Gastrocnemius medialis (tissue), 4 donors: ENCODE measurements around the gene VEGFC. TPM values are rescaled to one million over a fixed set of nuclear protein-coding genes. Genes with fewer than 3 reads are reported as not detected.

Experiments used
- ATAC-seq, 2 donors: fragments of 150-250 bp; one replicate each; pipeline ENCODE4 v1.9.1; 2016
- DNase-seq, 2 donors: peaks; one replicate each; pipeline ENCODE4 v3.0.0-alpha.2; 2019
- H3K27ac ChIP-seq, 4 donors: fragments of 200-600 bp; sonication (generic); 1 replicate in 1 of 4; 2 replicates in 3 of 4; pipeline ENCODE4 v1.5.1; 2016 to 2018; ENCODE audit warnings: mild to moderate bottlenecking in 2 of 4, moderate library complexity in 1 of 4
- H3K27me3 ChIP-seq, 3 donors: fragments of 200-600 bp; sonication (generic) in 2 of 3; 1 replicate in 1 of 3; 2 replicates in 2 of 3; pipeline versions ENCODE4 v1.5.1 to v1.6.0; 2016 to 2019; ENCODE audit warnings: mild to moderate bottlenecking in 1 of 3, moderate library complexity in 1 of 3
- H3K36me3 ChIP-seq, 2 donors: fragments of 200-600 bp; sonication (generic) in 1 of 2; one replicate each; pipeline ENCODE4 v1.5.1; 2017 to 2018
- H3K4me1 ChIP-seq, 2 donors: fragments of 200-600 bp; sonication (generic) in 1 of 2; one replicate each; pipeline ENCODE4 v1.5.1; 2016 to 2017; ENCODE audit warnings: mild to moderate bottlenecking in 2 of 2
- H3K4me3 ChIP-seq, 4 donors: fragments of 200-600 bp; sonication (generic) in 3 of 4; 1 replicate in 1 of 4; 2 replicates in 3 of 4; pipeline ENCODE4 v1.5.1; 2016 to 2019; ENCODE audit warnings: mild to moderate bottlenecking in 2 of 4
- H3K9me3 ChIP-seq, 3 donors: fragments of 200-600 bp; sonication (generic) in 2 of 3; 1 replicate in 1 of 3; 2 replicates in 2 of 3; pipeline ENCODE4 v1.5.1; 2016 to 2019
- CTCF ChIP-seq, 5 experiments: fragments of 450-650 bp in 3 of 5; fragments of 200-600 bp in 2 of 5; sonication (generic) in 2 of 5; IDR thresholded peaks in 4 of 5; conservative IDR thresholded peaks in 1 of 5; 1 replicate in 4 of 5; 2 replicates in 1 of 5; pipeline ENCODE4 v1.5.1; 2016 to 2019; ENCODE audit warnings: antibody characterized with exemption in 5 of 5, mild to moderate bottlenecking in 3 of 5, moderate library complexity in 3 of 5
- POLR2A ChIP-seq, 2 donors: fragments of 450-650 bp; IDR thresholded peaks; one replicate each; pipeline ENCODE4 v1.6.1; 2017; ENCODE audit warnings: antibody characterized with exemption in 2 of 2, mild to moderate bottlenecking in 2 of 2, moderate library complexity in 2 of 2
- in situ Hi-C, 4 donors: fragments of 200-750 bp; cut with MboI; loops; one replicate each; pipeline versions ENCODE4 v1.15.0 to v1.8.0; 2017; ENCODE audit warnings: low sequenced_read_pairs in 4 of 4
- intact Hi-C: fragments of 100-400 bp; cut with DNase I; formaldehyde crosslinking; loops from one replicate; pipeline ENCODE4 v1.15.1; 2023; ENCODE audit warnings: low total_unique reads
- total RNA-seq, 4 donors: library from RNA; depleted of rRNA; stranded (reverse); fragments of >200 nt; gene quantifications; one replicate each; pipeline versions ENCODE4 v1.1.0 to v1.2.3, GENCODE V29; 2016

VEGFC gene
- total RNA-seq, 4 donors from 2014 or later = 1.1 to 2.9 (median 2.3) TPM

- Histone ChIP-seq H3K27ac (no peak overlapping the region), H3K27me3 (no peaks in the 10 kb centered on the region), H3K4me3 (no peak overlapping the region), H3K9me3 (no peaks in the 10 kb centered on the region), H3K36me3 (no peaks in the 10 kb centered on the region), H3K4me1 (peaks cover 0 to 10% of the 10 kb centered on the region in 2 donors)
- ATAC-seq = no peak
- DNase-seq = no peak
- no peak for TF ChIP-seq POLR2A (IDR thresholded peaks at IDR 0.05)
- no peak for TF ChIP-seq CTCF (IDR thresholded peaks at IDR 0.05 in 4 of 5, conservative IDR thresholded peaks at IDR 0.05 in 1 of 5)
- intact Hi-C loops (no loop called here), in situ Hi-C loops (no loop called here)
Measured at GRCh38 chr4:176729489-176729888, 63.2 kb downstream of the VEGFC start.

- DNase-seq (no peak), ATAC-seq (no peak)
- H3K9me3 ChIP-seq = no peaks in the 10 kb centered on the region
- TF ChIP-seq CTCF (IDR thresholded peaks at IDR 0.05 in 4 of 5, conservative IDR thresholded peaks at IDR 0.05 in 1 of 5) (no peak), POLR2A (IDR thresholded peaks at IDR 0.05) (no peak)
- H3K4me3 ChIP-seq = no peak overlapping the region
- no peaks in the 10 kb centered on the region for H3K36me3 ChIP-seq
- in situ Hi-C loops (no loop called here), intact Hi-C loops (no loop called here)
- peak overlapping the region in 1 of 4 donors; percentile 20 for H3K27ac ChIP-seq
- no peaks in the 10 kb centered on the region for H3K27me3 ChIP-seq
- peaks cover 0 to 10% of the 10 kb centered on the region in 2 donors for H3K4me1 ChIP-seq
Measured at GRCh38 chr4:176726803-176727202, 65.9 kb downstream of the VEGFC start.

GRCh38 chr4:176721459-176721858 is 71.3 kb downstream of the VEGFC start:
- ATAC-seq (no peak), DNase-seq (no peak)
- in situ Hi-C loops = no loop called here
- no peak overlapping the region for H3K27ac ChIP-seq
- TF ChIP-seq CTCF (IDR thresholded peaks at IDR 0.05 in 4 of 5, conservative IDR thresholded peaks at IDR 0.05 in 1 of 5) (no peak), POLR2A (IDR thresholded peaks at IDR 0.05) (no peak)
- intact Hi-C loops = no loop called here
- H3K36me3 ChIP-seq = no peaks in the 10 kb centered on the region
- peaks cover 0 to 5% (median 0%) of the 10 kb centered on the region in 3 donors for H3K9me3 ChIP-seq
- H3K4me1 ChIP-seq = peaks cover 0 to 3% of the 10 kb centered on the region in 2 donors
- H3K4me3 ChIP-seq = no peak overlapping the region
- no peaks in the 10 kb centered on the region for H3K27me3 ChIP-seq

GRCh38 chr4:176718881-176719280 is 73.8 kb downstream of the VEGFC start:
- intact Hi-C loops (no loop called here), in situ Hi-C loops (no loop called here)
- no peak for ATAC-seq

More at GRCh38 chr4:176718881-176719280, 73.8 kb downstream of the VEGFC start:
- Histone ChIP-seq H3K9me3 (peaks cover 0 to 5% (median 0%) of the 10 kb centered on the region in 3 donors), H3K27me3 (no peaks in the 10 kb centered on the region), H3K27ac (no peak overlapping the region), H3K4me1 (no peaks in the 10 kb centered on the region), H3K36me3 (no peaks in the 10 kb centered on the region), H3K4me3 (no peak overlapping the region)
- TF ChIP-seq CTCF (IDR thresholded peaks at IDR 0.05 in 4 of 5, conservative IDR thresholded peaks at IDR 0.05 in 1 of 5) (no peak), POLR2A (IDR thresholded peaks at IDR 0.05) (no peak)
- no peak for DNase-seq
